ENCODE results near the gene CDKAL1. TPM values are rescaled to one million over a fixed set of nuclear protein-coding genes. Genes with fewer than 3 reads are reported as not detected.

Gene CDKAL1
- total and polyA plus RNA-seq, 2 of the 8 experiments (the other 6 are each of a cell fraction or from before 2014, with no cell fraction given) = 8.4 to 24.6 TPM

GRCh38 chr6:21228876-21229460 lies 694.7 kb downstream of the CDKAL1 start:
- Histone ChIP-seq H2BK5ac (ENCODE audit: low read depth, low read length) (no peak overlapping the region), H3K27me3 (replicated peaks in 1 of 4; ENCODE audit: control insufficient read depth in 3 of 4, extremely low read depth in 1 of 4, insufficient read depth in 3 of 4, low read length in 3 of 4) (no peaks in the 10 kb centered on the region), H3K9ac (replicated peaks in 1 of 4; ENCODE audit: extremely low read depth in 1 of 4, low read depth in 3 of 4, low read length in 3 of 4) (no peak overlapping the region), H3K23me2 (ENCODE audit: low read depth, low read length) (no peaks in the 10 kb centered on the region), H2BK120ac (replicated peaks; ENCODE audit: low read depth, low read length) (no peak overlapping the region), H2BK12ac (ENCODE audit: low read depth, low read length) (no peak overlapping the region), H3K4ac (replicated peaks; ENCODE audit: insufficient read length, low read depth, low read length) (no peak overlapping the region), H3K56ac (replicated peaks; ENCODE audit: insufficient read length, low read depth, low read length) (no peak overlapping the region), H3K79me2 (ENCODE audit: control insufficient read depth in 1 of 2, insufficient read depth in 2 of 2, low read length in 2 of 2) (no peaks in the 10 kb centered on the region), H3K18ac (ENCODE audit: extremely low read depth, low read length) (no peak overlapping the region), H2AFZ (ENCODE audit: low read length) (no peak overlapping the region), H4K8ac (ENCODE audit: extremely low read depth, insufficient read depth, low read length) (no peak overlapping the region), H3K27ac (ENCODE audit: low read depth, low read length) (no peak overlapping the region), H3K4me1 (replicated peaks in 1 of 4; ENCODE audit: control insufficient read depth in 3 of 4, insufficient read depth in 4 of 4, low read length in 3 of 4) (peaks cover 0 to 7% (median under 1%) of the 10 kb centered on the region in 4 experiments; a peak in 3 of 7 replicates), H3K79me1 (ENCODE audit: low read depth, low read length) (no peaks in the 10 kb centered on the region), H2AK5ac (ENCODE audit: low read depth, low read length) (no peak overlapping the region), H3K4me3 (ENCODE audit: extremely low read depth in 1 of 4, insufficient read depth in 2 of 4, low read depth in 3 of 4, low read length in 4 of 4) (no peak overlapping the region), H3K14ac (ENCODE audit: insufficient read length) (no peak overlapping the region), H3K4me2 (ENCODE audit: insufficient read depth in 1 of 2, low read depth in 2 of 2, low read length in 2 of 2) (no peak overlapping the region), H2BK20ac (ENCODE audit: low read length) (no peak overlapping the region), H2BK15ac (ENCODE audit: low read length) (no peak overlapping the region), H4K5ac (ENCODE audit: insufficient read length, low read depth, low read length) (no peak overlapping the region), H3K23ac (ENCODE audit: insufficient read length) (no peak overlapping the region), H3K36me3 (ENCODE audit: control insufficient read depth in 2 of 4, insufficient read depth in 4 of 4, low read length in 3 of 4) (no peaks in the 10 kb centered on the region; a peak in 1 of 8 replicates), H3K9me3 (ENCODE audit: insufficient read depth in 2 of 2, low read depth in 1 of 2, low read length in 1 of 2) (no peaks in the 10 kb centered on the region), H4K91ac (replicated peaks; ENCODE audit: insufficient read length, low read length) (no peak overlapping the region), H4K20me1 (replicated peaks in 1 of 2; ENCODE audit: control insufficient read depth in 1 of 2, insufficient read depth in 2 of 2, low read length in 2 of 2) (no peaks in the 10 kb centered on the region)
- no peak for FAIRE-seq
- CTCF ChIA-PET (ENCODE audit: partially characterized antibody) = interaction anchor here (1.1 kb wide), 1 partner anchor 11 kb away, joined by 5 read pairs; no protein-coding TSS in a partner anchor
- POLR2A ChIA-PET (ENCODE audit: partially characterized antibody) = interaction anchor here (0.9 kb wide), 1 partner anchor 11 kb away, joined by 3 read pairs; no protein-coding TSS in a partner anchor
- 86% methylated on average over 6 of the region's 6 CpGs; no CpG with 5 or more reads in 1 of the 2 experiments for WGBS, 2 experiments (ENCODE audit: extremely low coverage in 1 of 2, insufficient coverage in 1 of 2, insufficient read length in 1 of 2, insufficient replicate concordance in 2 of 2, low coverage in 1 of 2, low lambda C conversion rate in 2 of 2, missing lambda C conversion rate in 1 of 2)
- DNase-seq (ENCODE audit: low read depth in 1 of 2, low spot score in 2 of 2) = no peak
- no peak for TF ChIP-seq JUN (IDR thresholded peaks at IDR 0.05; ENCODE audit: low read depth, low read length)
- no peak for TF ChIP-seq SUZ12 (IDR thresholded peaks at IDR 0.05; ENCODE audit: low read length)
- TF ChIP-seq CBX8 (IDR thresholded peaks at IDR 0.05; ENCODE audit: borderline replicate concordance, low read depth, low read length) = no peak
- no peak for TF ChIP-seq SIN3A (conservative IDR thresholded peaks at IDR 0.05 in 1 of 2, IDR thresholded peaks at IDR 0.05 in 1 of 2; ENCODE audit: low read depth in 1 of 2, low read length in 2 of 2)
- no peak for TF ChIP-seq POLR2AphosphoS5 (IDR thresholded peaks at IDR 0.05; ENCODE audit: low read depth, low read length)
- TF ChIP-seq RAD21 (IDR thresholded peaks at IDR 0.05 in 1 of 2, conservative IDR thresholded peaks at IDR 0.05 in 1 of 2; ENCODE audit: low read depth in 2 of 2, low read length in 2 of 2) = no peak
- no peak for TF ChIP-seq ATF2 (IDR thresholded peaks at IDR 0.05; ENCODE audit: low read length)
- TF ChIP-seq FOSL1 (IDR thresholded peaks at IDR 0.05; ENCODE audit: insufficient read depth, low read depth, low read length) = no peak
- TF ChIP-seq TEAD4 (IDR thresholded peaks at IDR 0.05; ENCODE audit: low read depth, low read length) = no peak
- no peak for TF ChIP-seq HDAC2 (IDR thresholded peaks at IDR 0.05; ENCODE audit: borderline replicate concordance in 1 of 2, low read depth in 2 of 2, low read length in 2 of 2)

Data from H1 (cell line).